Measurements from ENCODE around the gene ITPK1.

The ITPK1 gene

DNA sequence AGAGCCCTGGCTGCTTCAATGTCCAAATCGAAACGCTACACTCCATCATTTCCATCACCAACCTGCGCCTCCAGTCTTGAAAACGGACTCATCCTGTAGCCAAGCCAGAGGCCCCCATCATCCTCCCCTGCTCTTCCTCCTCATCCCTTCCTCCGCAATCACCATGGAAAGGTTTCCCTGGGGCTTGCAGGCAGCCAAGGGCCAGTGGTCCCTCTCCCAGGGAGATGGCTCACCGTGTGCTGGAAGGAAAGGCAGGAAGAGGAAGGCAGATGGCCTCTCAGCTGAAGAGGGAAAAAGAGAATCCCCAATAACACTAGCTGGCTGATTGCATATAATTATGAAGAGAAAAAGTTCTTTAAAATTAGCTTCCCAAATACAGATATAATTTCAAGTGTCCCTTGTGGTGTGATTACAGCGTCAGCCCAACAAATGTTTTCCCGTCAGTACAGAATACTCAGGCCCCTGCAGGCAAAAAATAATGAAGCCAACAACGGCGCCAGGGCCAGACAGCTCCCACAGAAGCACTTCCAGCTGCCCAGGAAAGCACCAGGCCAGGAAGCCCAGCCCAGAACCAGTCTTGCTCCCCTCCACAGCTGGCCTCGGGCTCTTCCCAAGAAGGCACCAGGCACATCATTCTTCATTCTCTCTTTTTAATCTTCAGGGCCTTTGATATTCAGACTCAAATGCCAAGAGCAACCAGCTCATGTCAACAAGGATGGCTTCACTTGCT is 24.7 kb downstream of the ITPK1 start:
- in situ Hi-C loops (cut with MboI; ENCODE audit: low pct_unique_long_range_greater_than_20kb, low sequenced_read_pairs), result no loop called here
- no peak for DNase-seq

DNA sequence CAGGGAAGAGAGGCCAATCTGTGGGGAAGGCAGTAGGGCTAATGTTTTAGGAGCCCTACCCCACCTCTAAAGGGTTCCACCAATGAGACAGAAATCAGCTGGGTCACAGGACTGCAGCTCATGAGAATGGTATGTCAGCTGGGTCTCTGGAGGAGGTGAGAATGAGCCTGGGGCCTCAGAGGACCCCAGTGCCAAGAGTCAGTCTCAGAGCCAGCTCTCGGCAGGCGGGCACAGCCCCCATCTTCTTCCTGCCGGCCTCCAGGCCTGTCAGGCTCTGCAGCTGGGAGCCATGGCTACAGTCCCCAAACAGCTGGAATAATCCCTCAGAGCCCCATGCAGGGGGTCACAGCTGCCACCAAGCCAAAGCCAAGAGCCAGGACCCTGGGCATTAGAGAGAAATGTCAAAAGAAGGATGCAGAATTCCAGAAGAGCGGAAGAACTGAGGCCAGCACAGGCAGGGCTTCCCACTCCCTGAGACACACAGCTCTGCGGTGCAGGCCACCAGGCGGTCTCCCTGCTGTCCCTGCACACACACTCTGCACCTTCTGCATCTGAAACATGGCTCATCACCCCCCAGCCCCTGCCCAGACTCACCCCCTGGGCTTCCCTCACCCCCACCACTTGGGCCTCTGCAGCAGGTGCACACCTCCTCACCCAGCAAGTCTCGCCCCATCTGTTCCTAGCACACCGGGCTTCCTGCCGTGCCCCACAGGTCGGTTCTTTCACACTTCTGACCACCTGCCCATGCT is 26.0 kb downstream of the ITPK1 start:
- in situ Hi-C loops (cut with MboI; ENCODE audit: low pct_unique_long_range_greater_than_20kb, low sequenced_read_pairs), result no loop called here
- no peak for DNase-seq

DNA sequence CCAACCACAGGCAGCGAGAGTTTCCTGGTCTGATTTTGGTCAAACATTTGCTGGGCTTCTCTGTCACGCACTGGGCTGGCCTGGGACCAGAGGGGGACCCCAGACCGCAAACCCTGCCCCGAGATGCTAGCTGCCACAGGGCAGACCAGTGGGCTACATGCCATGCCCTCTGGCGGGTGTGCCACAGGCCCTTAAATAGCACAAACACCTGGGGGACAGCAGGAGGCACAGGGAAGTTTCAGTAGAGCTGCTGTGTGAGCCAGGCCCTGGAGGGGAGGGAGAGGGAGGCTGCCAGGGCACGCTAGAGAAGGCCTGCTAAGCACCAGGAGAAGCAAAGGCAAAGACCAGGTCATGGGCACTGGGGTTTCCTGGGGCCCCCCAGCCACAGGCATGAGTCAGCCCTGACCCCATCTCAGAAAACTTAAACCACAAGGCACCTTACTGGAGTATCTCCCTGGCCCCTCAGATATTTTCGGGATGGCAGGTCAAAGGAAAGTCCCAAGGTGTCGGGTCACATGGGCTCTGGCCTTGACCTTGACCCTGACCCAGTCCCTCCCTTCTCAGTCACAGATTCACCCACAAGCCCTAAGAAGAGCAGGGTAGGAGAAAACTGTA is 29.2 kb downstream of the ITPK1 start:
- in situ Hi-C loops (cut with MboI; ENCODE audit: low pct_unique_long_range_greater_than_20kb, low sequenced_read_pairs), result no loop called here
- no peak for DNase-seq

DNA sequence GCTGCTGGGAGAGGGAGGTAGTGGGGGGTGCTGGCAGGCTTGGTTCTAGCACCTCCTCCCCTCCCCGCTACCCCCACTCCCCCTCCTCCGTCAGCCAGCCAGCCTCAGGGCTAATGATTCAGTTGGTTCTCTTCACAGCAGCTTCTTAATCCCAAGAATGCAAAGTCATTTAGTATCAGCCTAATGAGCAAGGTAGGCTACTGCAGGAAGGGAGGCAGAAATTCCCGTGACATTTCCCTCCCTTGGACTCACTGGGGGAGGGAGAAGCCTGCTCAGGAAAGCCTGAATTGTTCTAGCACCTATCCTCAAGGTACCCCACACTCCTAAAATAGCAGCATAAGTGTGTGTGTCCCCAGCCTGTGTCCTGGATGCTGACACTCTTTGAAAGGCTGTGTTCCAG is 29.8 kb downstream of the ITPK1 start:
- DNase-seq, result no peak
- in situ Hi-C loops (cut with MboI; ENCODE audit: low pct_unique_long_range_greater_than_20kb, low sequenced_read_pairs), result no loop called here

DNA sequence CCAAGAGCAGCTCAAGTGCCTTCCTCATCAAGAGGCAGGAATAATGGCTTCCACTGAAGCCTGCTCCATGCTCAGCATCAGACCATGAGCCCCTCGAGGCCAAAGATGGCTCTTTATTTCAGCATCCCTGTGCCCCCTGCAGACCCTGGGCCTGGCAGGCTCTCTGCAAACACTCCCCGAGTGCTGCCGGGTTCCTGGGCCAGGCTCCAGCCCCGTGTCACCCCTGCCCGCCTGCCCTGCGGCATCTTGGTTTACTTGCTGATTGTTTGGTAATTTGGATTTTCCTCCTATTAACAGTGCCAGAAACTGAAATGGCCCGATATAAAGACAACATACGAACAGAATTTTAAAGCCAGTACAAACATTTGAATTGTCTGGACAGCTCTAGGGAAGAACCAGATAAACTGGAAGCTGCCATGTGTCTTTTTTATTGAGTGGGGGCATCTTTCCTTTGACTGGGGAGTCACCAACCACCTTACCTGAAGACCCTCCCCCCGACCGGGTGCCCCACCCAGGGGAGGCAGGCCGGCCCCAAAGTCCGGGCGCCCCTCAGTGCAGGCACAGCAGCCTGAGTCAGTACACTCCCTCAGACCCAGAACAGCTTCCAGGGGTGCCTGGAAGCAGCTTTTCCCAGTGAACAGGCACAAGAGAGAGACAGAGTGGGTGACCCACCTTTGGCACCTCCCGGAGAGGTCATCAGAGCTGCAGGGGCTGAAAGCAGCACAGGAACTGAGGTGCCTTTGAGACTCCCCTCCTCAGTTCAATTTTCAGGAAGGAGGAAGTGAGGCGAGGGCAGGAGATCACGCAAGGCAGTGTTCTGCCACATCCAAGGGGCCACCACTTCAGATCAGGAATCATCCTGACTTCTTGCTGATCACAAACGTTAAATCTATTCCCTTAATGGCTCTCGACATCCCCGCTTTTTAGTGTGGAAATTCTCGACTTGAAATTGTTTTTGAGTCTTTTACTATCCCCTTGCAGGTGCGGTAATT is 30.6 kb downstream of the ITPK1 start:
- in situ Hi-C loops (cut with MboI; ENCODE audit: low pct_unique_long_range_greater_than_20kb, low sequenced_read_pairs), result no loop called here
- DNase-seq, result peak; percentile 55

DNA sequence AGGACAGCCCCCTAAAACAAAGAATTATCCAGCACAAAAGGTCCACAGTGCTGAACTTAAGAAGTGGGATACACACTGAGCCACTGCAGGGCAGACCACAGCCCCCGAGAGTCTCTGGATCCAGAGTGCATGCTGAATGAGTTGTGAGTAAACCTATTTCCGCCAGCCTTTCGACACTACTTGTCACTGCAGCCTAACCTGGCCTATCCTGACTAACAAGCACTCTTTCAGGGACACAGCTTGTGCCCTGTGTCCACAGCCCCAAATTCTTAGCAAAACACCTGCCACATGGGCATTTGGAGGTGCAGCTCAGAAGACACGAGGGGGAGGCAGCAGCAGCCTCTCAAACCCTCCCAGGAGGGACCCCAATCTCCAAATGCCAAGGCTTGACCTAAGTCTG is 31.3 kb downstream of the ITPK1 start:
- no peak for DNase-seq
- in situ Hi-C loops (cut with MboI; ENCODE audit: low pct_unique_long_range_greater_than_20kb, low sequenced_read_pairs), result no loop called here

DNA sequence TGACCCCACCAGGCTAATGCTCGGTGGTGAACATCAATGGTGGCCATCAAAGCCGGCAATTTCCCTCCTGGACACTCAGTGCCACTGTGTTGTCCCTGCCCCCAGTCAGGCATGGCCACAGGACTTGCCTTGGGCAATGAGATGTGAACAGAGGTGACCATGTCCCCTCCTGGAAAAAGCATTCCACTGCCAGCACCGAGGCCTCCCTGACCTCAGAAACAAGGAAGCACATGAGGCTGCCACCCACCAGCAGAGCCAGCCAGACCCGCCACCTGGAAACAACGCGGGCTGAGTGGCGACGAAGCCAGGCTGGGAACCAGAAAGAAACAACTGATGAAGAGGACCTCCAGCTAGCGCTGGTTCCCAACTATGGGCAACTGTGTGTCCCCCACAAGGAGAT is 31.8 kb downstream of the ITPK1 start:
- in situ Hi-C loops (cut with MboI; ENCODE audit: low pct_unique_long_range_greater_than_20kb, low sequenced_read_pairs), result no loop called here

DNA sequence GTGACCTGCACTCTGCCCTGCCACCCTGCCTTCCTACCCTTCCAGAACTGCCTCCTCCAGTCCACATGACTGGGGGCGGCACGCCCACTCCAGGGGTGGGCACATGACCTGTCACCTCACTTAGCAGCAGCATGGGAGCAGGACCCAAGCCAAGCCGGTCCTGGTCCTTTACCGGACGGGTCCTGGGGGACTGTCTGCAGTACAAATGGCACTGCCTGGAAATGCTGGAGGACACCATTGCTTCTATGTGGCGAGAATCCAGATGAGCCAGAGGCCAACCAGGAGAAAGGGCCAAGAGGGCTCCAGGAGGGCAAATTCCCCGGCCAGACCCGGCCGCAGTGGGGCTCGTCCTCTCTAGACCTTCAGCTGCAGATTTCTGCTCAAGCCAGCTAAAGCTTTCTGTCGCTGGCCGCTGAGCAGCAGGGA is 33.1 kb downstream of the ITPK1 start:
- no peak for DNase-seq
- in situ Hi-C loops (cut with MboI; ENCODE audit: low pct_unique_long_range_greater_than_20kb, low sequenced_read_pairs), result no loop called here

More for the DNA sequence above, 31.8 kb downstream of the ITPK1 start:
- DNase-seq, result no peak

DNA sequence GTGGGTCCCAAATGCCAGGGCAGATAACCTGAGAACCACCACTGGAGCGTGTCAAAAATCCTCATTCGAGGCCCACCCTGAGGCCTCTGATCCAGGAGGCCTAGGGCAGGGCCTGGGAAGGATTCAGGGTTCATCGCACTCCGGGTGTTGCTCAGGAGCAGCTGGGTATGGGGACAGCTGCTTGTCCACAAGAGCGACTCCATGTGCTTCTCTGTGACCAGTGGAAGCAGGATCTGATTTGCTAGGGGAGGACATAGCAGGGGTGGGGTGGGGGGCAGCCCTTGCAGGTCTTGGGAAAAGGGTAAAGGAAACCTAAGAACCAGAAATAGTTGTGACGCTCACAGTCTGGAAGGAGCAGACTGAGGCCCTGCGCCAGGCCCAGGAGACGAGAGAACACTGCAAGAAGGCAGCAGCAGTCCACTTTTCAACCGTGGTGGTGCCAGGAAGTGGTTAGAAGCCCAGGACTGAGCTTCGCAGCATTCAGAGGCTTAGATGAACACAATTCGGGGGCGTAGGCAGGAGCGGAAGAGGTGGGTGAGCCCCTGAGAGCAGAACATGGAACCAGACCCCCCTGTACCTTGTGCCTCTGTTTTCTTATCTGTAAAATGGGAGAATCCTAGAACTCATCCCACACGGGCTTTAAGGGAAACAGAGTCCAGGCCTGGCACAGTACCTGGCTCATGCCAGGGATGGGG is 33.7 kb downstream of the ITPK1 start:
- no peak for DNase-seq

DNA sequence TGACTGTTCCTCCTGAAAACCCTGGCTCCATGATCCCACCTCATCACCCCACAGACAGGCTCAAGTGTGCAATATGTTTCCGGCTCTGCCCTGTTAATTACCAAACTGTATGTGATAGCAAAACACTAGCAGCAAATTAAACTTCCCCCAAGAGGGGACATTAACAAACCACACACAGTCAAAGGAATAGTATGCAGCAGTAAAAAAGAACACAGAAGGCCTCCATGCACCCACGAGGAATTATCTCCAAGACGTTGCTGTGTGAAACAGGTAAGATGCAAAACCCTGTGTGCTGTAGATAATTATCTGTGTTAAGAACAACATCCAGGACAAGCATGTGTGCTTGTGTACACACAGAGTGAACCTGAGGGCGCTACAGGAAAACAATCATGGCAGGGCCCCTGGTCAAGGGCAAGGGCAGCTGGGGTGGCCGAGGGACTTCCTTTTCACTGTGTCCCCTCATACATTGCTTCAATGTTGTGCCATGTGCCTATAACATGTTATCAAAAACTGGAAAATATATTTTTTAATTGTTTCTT is 35.8 kb downstream of the ITPK1 start:
- in situ Hi-C loops (cut with MboI; ENCODE audit: low pct_unique_long_range_greater_than_20kb, low sequenced_read_pairs), result no loop called here
- no peak for DNase-seq

More for the DNA sequence above, 33.7 kb downstream of the ITPK1 start:
- in situ Hi-C loops (cut with MboI; ENCODE audit: low pct_unique_long_range_greater_than_20kb, low sequenced_read_pairs), result no loop called here

DNA sequence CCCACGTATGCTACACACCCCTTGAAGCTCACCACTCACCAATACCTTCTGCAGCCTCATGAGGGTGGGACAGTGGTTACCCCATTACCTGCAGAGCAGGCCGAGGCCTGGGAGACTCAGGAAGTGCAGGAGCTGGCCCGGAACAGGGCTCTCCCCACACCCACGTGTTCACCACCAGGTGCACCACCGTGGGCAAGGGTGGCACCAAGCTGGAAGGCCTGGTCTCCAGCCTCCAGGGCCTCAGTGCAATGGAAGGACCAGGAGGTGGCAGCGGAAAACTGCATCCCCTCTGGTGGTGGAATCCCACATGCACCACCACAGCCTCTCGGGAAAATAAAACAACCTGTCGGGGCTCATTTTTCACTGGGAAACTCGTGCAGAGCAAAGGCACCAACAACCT is 36.4 kb downstream of the ITPK1 start:
- in situ Hi-C loops (cut with MboI; ENCODE audit: low pct_unique_long_range_greater_than_20kb, low sequenced_read_pairs), result no loop called here
- no peak for DNase-seq

DNA sequence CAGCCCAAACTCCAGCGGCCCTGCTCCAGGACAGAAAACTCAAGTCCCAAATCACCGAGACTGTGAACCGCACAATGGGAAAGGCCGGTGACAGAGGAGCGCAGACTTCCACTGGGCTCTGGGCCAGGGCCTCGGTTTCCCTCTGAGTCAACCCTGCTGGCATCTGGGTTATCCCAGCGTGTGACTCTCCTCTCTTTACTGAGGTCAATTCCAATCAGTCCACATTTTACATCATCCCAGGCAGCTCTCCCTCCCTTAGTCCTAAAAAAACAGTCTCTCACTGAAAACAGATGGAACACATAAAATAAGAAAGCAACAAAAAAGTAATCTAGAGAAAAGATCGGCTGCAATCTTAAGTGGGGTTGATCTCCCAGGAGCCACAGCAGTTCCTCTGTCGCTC is 36.9 kb downstream of the ITPK1 start:
- DNase-seq, result no peak
- in situ Hi-C loops (cut with MboI; ENCODE audit: low pct_unique_long_range_greater_than_20kb, low sequenced_read_pairs), result no loop called here

DNA sequence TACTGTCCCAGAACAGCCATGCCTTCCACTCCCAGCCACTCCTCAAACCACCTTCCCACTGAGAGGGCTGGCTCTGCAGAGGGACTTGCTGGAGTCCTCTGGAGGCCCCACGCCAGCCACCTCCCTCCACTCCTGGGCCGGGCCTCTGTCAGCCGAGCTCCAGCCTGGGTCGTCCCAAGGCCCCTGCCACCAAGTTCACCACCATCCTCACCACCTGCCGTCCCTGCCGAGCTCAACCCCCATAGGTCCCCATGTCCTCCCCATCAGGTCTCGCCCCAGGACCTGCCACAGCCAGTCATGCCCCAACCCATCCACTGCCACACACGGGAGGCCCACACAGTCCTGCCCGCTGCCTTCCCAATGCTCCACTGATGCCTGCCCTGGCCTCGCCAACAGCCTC is 39.0 kb downstream of the ITPK1 start:
- in situ Hi-C loops (cut with MboI; ENCODE audit: low pct_unique_long_range_greater_than_20kb, low sequenced_read_pairs), result no loop called here

DNA sequence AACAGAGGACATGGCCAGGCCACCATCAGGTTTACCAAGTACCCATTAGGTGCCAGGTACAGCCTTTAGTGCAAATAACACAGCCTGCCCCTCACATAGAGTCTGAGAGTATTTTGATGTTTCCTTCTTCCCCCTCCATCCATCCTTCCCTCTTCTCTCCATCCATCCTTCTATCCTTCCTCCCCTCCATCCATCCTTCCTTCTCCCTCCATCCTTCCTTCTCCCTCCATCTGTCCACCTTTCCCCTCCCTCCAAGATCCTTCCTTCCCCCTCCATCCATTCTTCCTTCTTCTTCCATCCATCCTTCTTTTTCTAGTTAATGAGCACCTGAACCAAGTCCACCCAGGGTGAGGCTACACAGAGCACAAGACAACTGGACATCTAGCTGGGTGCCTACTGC is 39.8 kb downstream of the ITPK1 start:
- in situ Hi-C loops (cut with MboI; ENCODE audit: low pct_unique_long_range_greater_than_20kb, low sequenced_read_pairs), result no loop called here

More for the DNA sequence above, 39.0 kb downstream of the ITPK1 start:
- DNase-seq, result no peak

DNA sequence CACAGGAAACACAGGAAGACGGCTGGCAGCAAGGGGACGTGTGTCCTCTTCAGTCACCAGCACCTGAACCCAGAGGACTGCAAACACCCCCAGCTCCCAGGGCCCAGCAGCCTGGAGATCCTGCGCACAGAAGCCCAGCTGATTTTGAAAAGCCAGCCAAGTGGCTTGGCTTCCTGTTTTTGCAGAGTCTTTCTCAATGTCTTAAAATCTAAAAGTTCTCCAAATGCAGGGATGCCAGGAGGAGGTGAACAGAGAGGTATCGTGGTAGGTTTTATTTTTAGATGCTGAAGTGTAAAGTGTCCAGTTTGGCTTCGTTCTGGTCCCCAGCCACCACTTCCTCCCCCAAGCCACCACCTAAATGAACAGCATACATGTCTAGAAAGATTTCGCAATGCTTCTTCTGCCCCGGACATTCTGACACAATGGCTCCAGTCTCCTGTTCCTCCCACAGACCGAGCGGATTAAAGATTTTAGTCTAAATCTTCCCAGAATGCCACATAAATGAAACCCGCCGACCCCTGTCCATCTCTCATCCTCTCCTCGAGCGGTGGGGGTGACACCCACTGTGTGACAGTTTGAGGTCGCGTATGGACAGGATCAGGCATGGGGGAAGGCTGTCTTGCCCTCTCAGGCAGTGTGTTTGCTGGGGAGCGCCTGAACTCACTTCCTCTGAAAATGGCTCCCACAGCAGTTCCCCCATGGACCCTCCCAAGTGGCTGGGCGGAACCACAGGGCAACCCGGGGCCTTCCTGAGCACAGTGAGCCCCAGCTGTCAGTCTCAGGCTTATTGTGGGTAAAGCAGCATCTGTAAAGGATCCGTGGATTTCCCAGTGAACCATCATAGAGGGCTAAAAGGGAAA is 41.6 kb downstream of the ITPK1 start:
- DNase-seq, result peak; percentile 98

More for the DNA sequence above, 39.8 kb downstream of the ITPK1 start:
- no peak for DNase-seq

DNA sequence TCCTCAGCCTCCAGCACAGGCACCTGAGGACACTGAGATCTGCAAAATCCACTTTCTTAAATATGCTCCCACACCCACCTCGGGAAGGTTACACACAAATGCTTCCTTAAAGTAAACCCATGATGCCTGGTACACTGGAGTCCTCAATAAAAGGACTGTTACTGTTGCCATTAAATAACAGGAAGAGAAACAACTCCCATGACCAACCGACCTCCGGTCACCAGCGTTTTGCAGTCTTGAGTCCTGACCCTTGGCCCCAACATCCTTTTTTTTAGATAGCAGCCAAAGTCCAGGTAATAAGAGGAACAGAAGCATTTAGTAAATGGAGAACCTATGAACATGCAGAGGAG is 42.4 kb downstream of the ITPK1 start:
- DNase-seq, result peak; percentile 43
- in situ Hi-C loops (cut with MboI; ENCODE audit: low pct_unique_long_range_greater_than_20kb, low sequenced_read_pairs), result no loop called here

More for the DNA sequence above, 41.6 kb downstream of the ITPK1 start:
- in situ Hi-C loops (cut with MboI; ENCODE audit: low pct_unique_long_range_greater_than_20kb, low sequenced_read_pairs), result no loop called here

DNA sequence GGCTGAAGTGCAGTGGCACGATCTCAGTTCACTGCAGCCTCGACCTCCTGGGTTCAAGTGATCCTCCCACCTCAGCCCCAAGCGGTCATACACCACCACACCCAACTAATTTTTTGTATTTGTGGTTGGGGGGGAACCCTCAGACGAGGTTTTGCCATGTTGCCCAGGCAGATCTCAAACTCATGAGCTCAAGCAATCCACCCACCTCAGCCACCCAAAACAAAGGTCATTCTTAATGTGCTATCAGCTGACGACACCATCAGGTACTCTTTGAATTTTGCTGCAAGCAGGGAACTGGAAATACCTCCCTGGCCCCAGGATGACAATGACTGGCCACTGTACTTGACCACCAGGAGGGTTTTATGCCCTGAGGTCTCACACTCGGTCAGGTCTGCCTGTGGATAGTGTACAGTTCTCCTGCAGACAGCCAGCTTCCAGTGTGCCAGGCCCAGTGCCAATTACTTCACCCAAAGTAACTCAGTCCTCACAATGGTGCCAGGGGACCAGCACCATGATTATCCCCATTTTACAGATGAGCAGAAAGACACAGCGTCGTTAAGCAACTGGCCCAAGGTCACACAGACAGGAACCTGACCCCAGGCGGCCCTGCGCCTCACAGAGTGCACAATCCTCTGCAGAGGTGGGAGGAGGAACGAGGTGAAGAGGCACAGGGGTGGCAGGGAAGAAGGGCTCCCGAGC is 42.9 kb downstream of the ITPK1 start:
- no peak for DNase-seq
- in situ Hi-C loops (cut with MboI; ENCODE audit: low pct_unique_long_range_greater_than_20kb, low sequenced_read_pairs), result no loop called here

All from KBM-7 (cell line).